Activated naive CD8-positive, alpha-beta T cell treated with anti-CD3 and anti-CD28 coated beads for 36 hours (primary cell): ENCODE data around the gene SPEN. TPM values are rescaled to one million over a fixed set of nuclear protein-coding genes. Genes with fewer than 3 reads are reported as not detected.
"Not testable (repeated sequence)": the region's sequence is repeated elsewhere in the genome, so short reads cannot be mapped to it uniquely, and the experiment has no call there.

Experiments used
- DNase-seq: peaks from one replicate; pipeline ENCODE4 v3.0.0; 2021
- H3K27ac Mint-ChIP-seq: one replicate; pipeline ENCODE4 v1.8.0; 2022; ENCODE audit warnings: mild to moderate bottlenecking, moderate library complexity, mixed read lengths
- H3K27me3 Mint-ChIP-seq: one replicate; pipeline ENCODE4 v1.8.0; 2022; ENCODE audit warnings: mild to moderate bottlenecking, mixed read lengths
- H3K36me3 Mint-ChIP-seq: one replicate; pipeline ENCODE4 v1.8.0; 2021; ENCODE audit warnings: mild to moderate bottlenecking, mixed read lengths
- H3K4me1 Mint-ChIP-seq: one replicate; pipeline ENCODE4 v1.8.0; 2021; ENCODE audit warnings: mixed read lengths
- H3K4me3 Mint-ChIP-seq: one replicate; pipeline ENCODE4 v1.8.0; 2022; ENCODE audit warnings: mild to moderate bottlenecking, moderate library complexity, mixed read lengths
- H3K9me3 Mint-ChIP-seq: one replicate; pipeline ENCODE4 v1.8.0; 2022; ENCODE audit warnings: mixed read lengths
- total RNA-seq, 2 experiments: library from RNA; stranded (reverse); gene quantifications; one replicate each; pipeline ENCODE4 v1.2.3, GENCODE V29; 2021

Gene SPEN
- total RNA-seq, 2 experiments from 2014 or later: 49.3 to 51.9 TPM

DNA sequence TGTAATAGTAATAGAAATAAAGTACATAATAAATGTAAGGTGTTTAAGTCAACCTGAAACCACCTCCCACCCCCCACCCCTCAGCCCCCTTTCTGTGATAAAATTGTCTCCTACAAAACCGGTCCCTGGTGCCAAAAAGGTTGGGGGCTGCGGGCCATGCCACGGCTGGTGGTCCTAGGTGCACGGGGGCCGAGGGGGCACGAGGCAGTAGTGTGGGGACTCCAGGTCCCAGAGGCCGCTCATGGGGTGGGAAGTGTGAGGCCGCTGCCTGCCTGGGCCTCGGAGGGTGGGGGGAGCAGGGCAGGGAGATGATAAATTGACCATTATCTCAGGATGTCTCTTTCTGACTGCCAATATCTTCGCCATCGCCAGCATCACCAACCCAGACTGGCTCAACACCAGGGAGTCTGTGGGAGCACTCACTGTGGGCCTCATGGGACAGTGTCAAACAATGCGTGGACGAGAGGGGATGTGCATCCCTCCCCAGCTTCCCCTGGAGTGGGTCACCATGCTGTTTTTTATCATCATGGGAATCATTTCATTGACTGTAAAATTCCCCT, 121.9 kb downstream of the SPEN start:
- H3K36me3 Mint-ChIP-seq: peaks cover 74% of the 10 kb centered on the region
- no peak overlapping the region for H3K27ac Mint-ChIP-seq
- H3K27me3 Mint-ChIP-seq: no peaks in the 10 kb centered on the region
- H3K4me1 Mint-ChIP-seq: peaks cover 77% of the 10 kb centered on the region
- DNase-seq: no peak
- peaks cover 12% of the 10 kb centered on the region for H3K9me3 Mint-ChIP-seq
- H3K4me3 Mint-ChIP-seq: no peak overlapping the region

DNA sequence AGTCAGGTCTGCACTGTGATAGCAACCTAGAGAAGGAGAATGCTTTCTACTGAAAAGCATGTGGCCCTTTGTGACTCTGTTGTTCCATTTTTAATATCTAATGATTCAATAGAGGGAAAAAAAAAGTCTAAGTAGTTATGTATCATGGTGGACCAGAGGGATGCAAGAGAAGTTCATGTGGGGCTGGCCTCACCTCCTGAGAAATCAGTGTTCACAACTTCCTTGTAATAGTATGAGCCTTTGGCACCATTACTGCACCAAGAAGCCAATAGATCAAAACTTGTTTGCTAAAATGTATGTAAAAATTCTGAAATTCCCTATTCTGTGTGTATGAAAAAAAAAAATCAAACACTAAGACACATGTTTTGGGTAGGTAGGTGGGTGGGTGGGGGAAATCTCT, 123.4 kb downstream of the SPEN start:
- peak overlapping the region; percentile 43 for H3K27ac Mint-ChIP-seq
- no peak for DNase-seq
- H3K36me3 Mint-ChIP-seq: peaks cover 71% of the 10 kb centered on the region
- H3K4me3 Mint-ChIP-seq: no peak overlapping the region
- H3K9me3 Mint-ChIP-seq: peaks cover 7% of the 10 kb centered on the region
- H3K4me1 Mint-ChIP-seq: peaks cover 67% of the 10 kb centered on the region
- no peaks in the 10 kb centered on the region for H3K27me3 Mint-ChIP-seq

DNA sequence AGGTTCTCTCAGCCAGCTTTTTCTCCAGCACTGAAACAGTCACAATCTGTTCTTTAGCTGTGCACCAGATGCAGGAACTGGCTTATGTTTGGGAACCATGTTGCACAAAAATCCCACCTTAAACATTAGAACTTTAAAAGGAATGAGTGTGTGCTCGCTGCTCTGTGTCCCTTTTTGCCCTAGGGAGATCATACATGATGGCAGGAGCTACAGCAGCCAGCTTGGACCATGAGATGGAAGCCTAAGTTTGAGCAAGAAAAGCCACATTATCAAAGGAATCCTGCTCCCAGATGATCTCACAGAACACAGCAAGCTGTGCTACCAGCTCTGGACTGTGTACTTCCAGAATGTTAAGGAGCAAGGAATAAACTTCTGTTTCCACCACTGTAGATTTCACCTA, 124.9 kb downstream of the SPEN start:
- no peak for DNase-seq
- peaks cover 62% of the 10 kb centered on the region for H3K36me3 Mint-ChIP-seq
- H3K4me3 Mint-ChIP-seq: no peak overlapping the region
- H3K27me3 Mint-ChIP-seq: no peaks in the 10 kb centered on the region
- H3K4me1 Mint-ChIP-seq: peaks cover 62% of the 10 kb centered on the region
- peaks cover 6% of the 10 kb centered on the region for H3K9me3 Mint-ChIP-seq
- no peak overlapping the region for H3K27ac Mint-ChIP-seq

DNA sequence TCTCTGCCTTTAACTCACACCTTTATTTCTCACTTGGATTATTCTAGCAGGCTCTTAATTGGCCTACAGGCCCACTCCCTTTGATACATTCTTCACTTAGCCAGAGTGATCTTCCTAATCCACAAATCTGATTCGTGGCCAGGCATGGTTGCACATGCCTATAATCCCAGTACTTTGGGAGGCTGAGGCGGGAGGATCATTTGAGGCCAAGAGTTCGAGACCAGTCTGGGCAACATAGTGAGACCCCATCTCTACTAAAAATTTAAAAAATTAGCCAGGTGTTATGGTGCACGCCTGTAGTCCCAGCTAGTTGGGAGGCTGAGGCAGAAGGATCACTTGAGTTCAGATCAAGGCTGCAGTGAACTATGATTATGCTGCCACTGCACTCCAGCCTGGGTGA, 126.3 kb downstream of the SPEN start:
- Mint-ChIP-seq H3K27me3 (no peaks in the 10 kb centered on the region), H3K36me3 (peaks cover 48% of the 10 kb centered on the region), H3K4me3 (no peak overlapping the region), H3K4me1 (peaks cover 51% of the 10 kb centered on the region), H3K27ac (peak overlapping the region; percentile 18), H3K9me3 (peaks cover 1% of the 10 kb centered on the region)
- no peak for DNase-seq

DNA sequence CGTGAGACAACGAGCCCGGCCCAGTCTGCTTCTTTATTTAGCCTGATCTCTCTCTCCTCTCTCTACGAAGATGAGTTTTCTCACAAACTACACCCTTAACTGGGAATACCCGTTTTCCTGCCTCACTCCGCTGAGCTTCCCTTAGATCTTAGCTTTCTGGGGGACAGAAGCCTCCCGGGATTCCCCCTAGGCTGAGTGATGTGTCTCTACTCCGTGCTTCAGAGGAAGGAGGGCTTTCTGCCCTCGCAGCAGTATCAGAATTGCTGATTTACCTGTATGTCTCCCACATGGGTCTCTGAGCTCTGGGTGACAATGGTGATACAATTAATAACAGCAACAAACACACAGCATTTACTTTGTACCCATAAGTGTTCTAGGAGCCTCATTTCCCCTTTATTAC, 127.3 kb downstream of the SPEN start:
- Mint-ChIP-seq H3K4me1 (peaks cover 47% of the 10 kb centered on the region), H3K4me3 (peak overlapping the region; percentile 81), H3K27me3 (no peaks in the 10 kb centered on the region), H3K9me3 (peaks cover under 1% of the 10 kb centered on the region), H3K36me3 (peaks cover 39% of the 10 kb centered on the region), H3K27ac (peak overlapping the region; percentile 94)
- peak; percentile 38 for DNase-seq

DNA sequence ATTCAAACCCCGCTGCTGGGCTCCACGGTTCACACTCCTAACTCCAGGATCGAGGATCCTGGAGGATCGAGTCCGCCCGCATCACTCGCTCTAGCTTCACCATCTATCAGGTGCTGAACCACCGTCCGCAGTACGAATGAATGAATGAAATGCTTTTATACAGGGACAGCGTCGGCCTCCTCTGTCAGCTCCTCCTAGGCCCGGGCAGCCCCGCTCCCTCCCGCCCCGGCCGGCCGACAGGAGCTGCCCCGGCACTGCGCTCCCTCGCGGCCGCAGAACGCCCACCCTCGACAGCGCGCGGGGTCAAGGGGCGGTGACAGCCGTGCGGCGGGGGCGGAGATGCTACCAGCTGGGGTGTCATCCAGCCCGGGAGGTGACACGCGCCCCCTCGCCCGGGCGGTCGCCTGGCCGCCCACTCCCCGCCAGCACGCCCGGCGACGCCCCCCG, 127.9 kb downstream of the SPEN start:
- peak; percentile 90 for DNase-seq
- H3K4me1 Mint-ChIP-seq: peaks cover 42% of the 10 kb centered on the region
- H3K27ac Mint-ChIP-seq: peak overlapping the region; percentile 94
- peak overlapping the region; percentile 81 for H3K4me3 Mint-ChIP-seq
- no peaks in the 10 kb centered on the region for H3K27me3 Mint-ChIP-seq
- peaks cover 34% of the 10 kb centered on the region for H3K36me3 Mint-ChIP-seq
- no peaks in the 10 kb centered on the region for H3K9me3 Mint-ChIP-seq

DNA sequence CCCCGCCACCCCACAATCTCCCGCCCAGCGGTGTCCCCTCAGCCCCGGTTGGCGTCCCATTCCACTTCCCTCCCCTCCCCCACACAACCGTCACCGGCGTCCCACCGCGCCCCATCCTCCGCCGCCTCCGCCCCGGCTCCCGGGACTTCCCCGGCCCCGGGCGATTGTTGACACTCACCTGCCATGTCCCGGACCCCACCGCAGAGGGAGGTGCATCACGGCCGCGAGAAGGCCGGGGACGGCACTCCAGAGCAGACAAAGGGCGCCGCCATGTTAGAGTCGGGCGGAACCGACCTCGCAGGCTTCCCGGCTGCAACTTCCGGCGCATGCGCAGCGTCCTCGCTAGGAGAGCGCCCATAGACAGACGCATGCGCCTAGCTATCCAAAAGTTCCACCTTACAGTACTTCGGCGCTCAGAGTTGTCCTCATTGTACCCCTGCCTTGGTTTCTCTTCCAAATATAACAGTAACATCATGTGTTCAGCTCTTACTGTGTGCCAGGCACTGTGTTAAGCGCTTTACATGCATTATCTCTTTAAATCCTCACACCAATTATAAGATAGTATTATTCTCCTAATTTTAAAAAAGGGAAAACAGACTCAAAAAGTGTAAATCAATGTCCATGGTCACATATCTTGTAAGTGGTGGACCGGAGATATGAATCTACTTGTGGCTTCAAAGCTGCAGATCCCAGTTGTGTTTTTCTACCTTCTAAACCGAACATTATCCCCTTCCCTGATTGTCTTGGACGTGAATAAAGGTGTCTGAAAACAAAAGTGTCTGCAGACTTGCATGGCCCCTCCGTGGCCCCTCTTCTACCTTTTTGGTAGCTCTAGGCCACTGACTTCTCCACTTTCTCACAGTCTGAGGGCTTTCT, 128.5 kb downstream of the SPEN start, which contains the start of gene ZBTB17:
TSS of gene ZBTB17 (minus strand) at position 297 of the 876 bp plus-strand sequence. CDS start 27,606 bp downstream, outside the sequence.
- Mint-ChIP-seq H3K36me3 (peaks cover 27% of the 10 kb centered on the region), H3K4me3 (peak within 1 kb of the TSS; percentile 81), H3K27ac (peak within 1 kb of the TSS; percentile 94), H3K4me1 (peaks cover 37% of the 10 kb centered on the region), H3K27me3 (no peaks in the 10 kb centered on the region), H3K9me3 (no peaks in the 10 kb centered on the region)
- DNase-seq: peak; percentile 96

DNA sequence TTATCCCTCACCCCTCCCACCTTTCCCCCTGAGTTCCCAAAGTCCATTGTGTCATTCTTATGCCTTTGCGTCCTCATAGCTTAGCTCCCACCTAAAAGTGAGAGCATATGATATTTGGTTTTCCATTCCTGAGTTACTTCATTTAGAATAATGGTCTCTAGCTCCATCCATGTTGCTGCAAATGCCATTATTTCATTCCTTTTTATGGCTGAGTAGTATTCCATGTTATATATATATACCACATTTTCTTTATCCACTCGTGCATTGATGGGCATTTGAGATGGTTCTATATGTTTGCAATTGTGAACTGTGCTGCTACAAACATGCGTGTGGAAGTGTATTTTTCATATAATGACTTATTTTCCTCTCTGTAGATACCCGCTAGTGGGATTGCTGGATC, 130.4 kb downstream of the SPEN start:
- H3K27ac Mint-ChIP-seq, DNase-seq, H3K9me3 Mint-ChIP-seq, H3K27me3 Mint-ChIP-seq, H3K4me3 Mint-ChIP-seq: not testable (repeated sequence)
- Mint-ChIP-seq H3K36me3 (peaks cover 15% of the 10 kb centered on the region), H3K4me1 (peaks cover 27% of the 10 kb centered on the region)

DNA sequence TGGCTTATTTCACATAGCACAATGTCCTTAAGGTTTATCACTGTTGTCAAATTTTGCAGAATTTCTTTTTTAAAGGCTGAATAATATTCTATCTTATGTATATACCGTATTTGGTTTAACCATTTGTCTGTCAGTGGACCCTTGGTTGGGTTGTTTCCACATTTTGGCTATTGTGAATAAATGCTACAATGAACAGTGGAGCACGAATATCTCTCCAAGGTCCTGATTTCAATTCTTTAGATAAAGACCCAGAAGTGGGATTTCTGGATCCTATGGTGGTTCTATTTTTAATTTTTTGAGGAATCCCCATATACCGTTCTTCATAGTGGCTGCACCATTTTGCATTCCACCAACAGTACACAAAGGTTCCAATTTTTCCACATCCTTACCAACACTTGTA, 134.2 kb downstream of the SPEN start:
- H3K4me3 Mint-ChIP-seq: no peak overlapping the region
- H3K36me3 Mint-ChIP-seq: no peaks in the 10 kb centered on the region
- no peak overlapping the region for H3K27ac Mint-ChIP-seq
- H3K27me3 Mint-ChIP-seq: no peaks in the 10 kb centered on the region
- peaks cover 24% of the 10 kb centered on the region for H3K4me1 Mint-ChIP-seq
- no peak for DNase-seq
- H3K9me3 Mint-ChIP-seq: peaks cover 9% of the 10 kb centered on the region

DNA sequence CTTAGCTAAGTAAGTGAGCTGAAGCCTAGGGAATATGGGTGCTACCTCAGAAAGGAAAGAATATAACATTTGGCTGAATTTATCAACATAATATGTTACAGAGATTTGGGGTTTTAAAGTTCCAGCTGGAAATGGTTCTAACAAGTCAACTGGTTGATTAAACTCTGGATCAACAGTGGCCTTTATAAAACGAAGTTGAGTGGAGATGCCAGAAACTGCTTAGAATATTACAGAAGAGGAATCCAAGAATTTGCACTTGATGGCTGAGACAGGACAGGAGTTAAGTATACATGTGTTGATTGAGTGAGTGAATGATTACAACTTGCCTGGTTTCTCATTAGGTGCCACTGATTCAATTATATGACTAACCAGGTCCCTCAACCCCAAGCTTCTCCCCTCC, 135.8 kb downstream of the SPEN start:
- no peak overlapping the region for H3K4me3 Mint-ChIP-seq
- DNase-seq: no peak

DNA sequence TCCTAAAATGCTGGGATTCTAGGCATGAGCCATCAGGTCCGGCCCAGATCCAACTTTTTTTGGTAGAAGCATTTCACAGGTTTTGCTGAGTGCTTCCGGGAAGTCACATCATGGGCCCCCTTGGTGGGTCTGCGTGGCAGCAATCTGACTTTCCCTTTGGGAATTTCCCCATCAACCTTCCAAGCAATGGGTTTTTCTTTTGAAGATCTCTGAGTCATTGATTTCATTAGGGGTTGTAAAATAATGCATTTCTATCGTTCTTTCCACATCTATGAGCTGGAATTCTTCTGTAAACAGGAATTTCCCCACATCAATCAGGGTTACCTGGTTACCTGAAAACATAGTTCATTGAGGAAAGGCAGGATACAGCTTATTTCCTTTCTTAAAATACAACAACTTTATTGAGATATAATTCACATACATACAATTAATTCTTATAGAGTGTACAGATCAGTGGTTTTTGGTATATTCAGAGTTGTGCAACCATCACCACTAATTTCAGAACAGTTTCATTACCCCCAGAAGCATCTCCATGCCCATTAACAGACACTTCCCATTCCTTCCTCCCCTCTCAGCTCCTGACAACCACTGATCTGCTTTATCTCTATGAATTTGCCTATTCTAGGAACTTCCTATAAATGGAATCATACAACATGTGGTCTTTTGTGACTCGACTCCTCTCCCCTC, 138.2 kb downstream of the SPEN start:
- H3K9me3 Mint-ChIP-seq: peaks cover 9% of the 10 kb centered on the region
- H3K27me3 Mint-ChIP-seq: no peaks in the 10 kb centered on the region
- no peak overlapping the region for H3K4me3 Mint-ChIP-seq
- no peak overlapping the region for H3K27ac Mint-ChIP-seq
- no peaks in the 10 kb centered on the region for H3K36me3 Mint-ChIP-seq
- no peak for DNase-seq
- H3K4me1 Mint-ChIP-seq: peaks cover 21% of the 10 kb centered on the region

More for the DNA sequence above, 135.8 kb downstream of the SPEN start:
- Mint-ChIP-seq H3K27me3 (no peaks in the 10 kb centered on the region), H3K27ac (no peak overlapping the region), H3K4me1 (peaks cover 21% of the 10 kb centered on the region), H3K9me3 (peaks cover 9% of the 10 kb centered on the region), H3K36me3 (no peaks in the 10 kb centered on the region)

DNA sequence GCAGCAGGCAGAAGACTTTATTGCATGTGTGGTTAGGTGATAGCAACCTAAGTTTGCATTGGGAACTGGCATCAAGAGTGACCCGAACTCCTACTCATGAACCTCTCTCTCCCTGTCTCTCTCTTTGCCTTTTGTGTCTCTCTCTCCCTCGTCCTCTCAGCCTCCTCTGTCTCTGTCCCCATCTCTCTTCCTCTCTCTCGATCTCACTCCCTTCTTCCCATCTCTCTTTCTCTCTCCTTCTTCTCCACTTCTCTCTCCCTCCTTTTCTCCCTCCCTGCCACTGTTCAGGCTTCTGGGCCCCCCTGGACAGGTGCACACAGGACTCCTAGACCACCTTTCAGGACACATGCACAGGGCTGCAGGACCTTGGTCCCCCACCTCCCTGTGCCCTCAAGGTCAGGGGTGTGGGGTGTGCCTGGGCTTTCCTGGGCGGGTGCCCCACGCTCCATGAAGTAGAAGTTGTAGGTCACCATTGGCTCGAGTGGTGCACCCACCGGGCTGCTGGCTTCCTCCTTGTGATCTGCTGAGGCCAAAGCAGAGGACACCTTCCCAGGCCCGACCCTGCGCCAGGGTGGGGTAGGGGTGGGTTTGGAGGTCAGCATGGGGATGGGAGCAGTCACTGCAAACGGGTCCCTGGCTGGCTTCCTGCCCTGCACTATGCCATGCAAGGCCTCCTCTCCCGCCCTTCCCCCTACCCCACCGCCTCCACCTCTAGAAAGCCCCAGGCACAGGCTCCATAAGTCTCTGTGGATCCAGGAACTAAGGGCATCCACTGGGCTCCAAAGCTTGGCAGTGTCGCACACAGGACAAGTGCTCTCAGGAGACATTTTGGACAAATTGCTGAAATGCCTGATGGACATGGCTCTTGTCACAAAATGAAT, 141.6 kb downstream of the SPEN start:
- no peaks in the 10 kb centered on the region for H3K36me3 Mint-ChIP-seq

DNA sequence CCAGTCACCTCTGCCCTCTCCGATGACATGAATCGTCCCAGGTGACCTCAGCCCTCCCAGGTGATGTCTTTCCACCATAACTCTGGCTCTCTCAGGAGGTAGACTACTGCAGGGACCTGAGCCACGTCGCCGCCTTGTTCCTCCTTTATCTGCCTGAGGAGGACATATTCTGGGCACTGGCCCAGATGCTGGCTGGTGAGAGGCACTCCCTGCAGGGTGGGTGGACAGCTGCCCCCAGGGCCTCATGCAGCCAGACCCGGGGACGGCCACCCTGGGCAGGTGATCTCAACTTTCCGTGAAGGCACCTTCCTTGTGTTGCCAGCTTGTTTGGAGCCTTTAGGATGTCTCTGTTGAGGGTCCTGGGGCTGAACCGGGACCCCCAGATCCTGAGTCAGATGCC, 142.3 kb downstream of the SPEN start:
- Mint-ChIP-seq H3K4me3 (no peak overlapping the region), H3K36me3 (no peaks in the 10 kb centered on the region), H3K27me3 (no peaks in the 10 kb centered on the region), H3K4me1 (peaks cover 5% of the 10 kb centered on the region), H3K9me3 (no peaks in the 10 kb centered on the region), H3K27ac (no peak overlapping the region)
- no peak for DNase-seq

More for the DNA sequence above, 141.6 kb downstream of the SPEN start:
- H3K27me3 Mint-ChIP-seq: no peaks in the 10 kb centered on the region
- H3K4me1 Mint-ChIP-seq: peaks cover 10% of the 10 kb centered on the region
- DNase-seq: no peak
- H3K4me3 Mint-ChIP-seq: no peak overlapping the region
- H3K9me3 Mint-ChIP-seq: no peaks in the 10 kb centered on the region
- H3K27ac Mint-ChIP-seq: no peak overlapping the region
